Keratinocyte (primary cell): Measurements from ENCODE around the gene SMC1B. TPM values are rescaled to one million over a fixed set of nuclear protein-coding genes. Genes with fewer than 3 reads are reported as not detected.

Source experiments
- DNase-seq: peaks from one replicate; pipeline ENCODE4 v3.0.0-alpha.2; 2011; ENCODE audit warnings: low read depth, missing footprints, low spot score
- FAIRE-seq: peaks from 2 replicates; lab custom pipeline; 2011; peaks lifted over from hg19 to GRCh38; lab: Jason Lieb, UNC
- H2AFZ ChIP-seq: 2 replicates; pipeline ENCODE4 v1.6.0; 2012; ENCODE audit warnings: low read length, control low read depth, inconsistent platforms; ENCODE audit not compliant: control insufficient read depth
- H3K27ac ChIP-seq: 2 replicates; pipeline ENCODE4 v1.5.1; 2011; ENCODE audit warnings: low read length; ENCODE audit not compliant: control insufficient read depth, insufficient read depth
- H3K27me3 ChIP-seq: 3 replicates; pipeline ENCODE4 v1.6.0; 2011; ENCODE audit warnings: low read length; ENCODE audit not compliant: control insufficient read depth, insufficient read depth; ENCODE audit errors: extremely low read depth
- H3K36me3 ChIP-seq, 2 experiments: 2 replicates in 1 of 2; 3 replicates in 1 of 2; pipeline ENCODE4 v1.5.1; 2011; ENCODE audit warnings: low read length in 2 of 2, mild to moderate bottlenecking in 1 of 2; ENCODE audit not compliant: control insufficient read depth in 2 of 2, insufficient read depth in 2 of 2; ENCODE audit errors: extremely low read depth in 1 of 2
- H3K4me1 ChIP-seq: 3 replicates; pipeline ENCODE4 v1.5.1; 2011; ENCODE audit warnings: low read length; ENCODE audit not compliant: control insufficient read depth, insufficient read depth; ENCODE audit errors: extremely low read depth
- H3K4me2 ChIP-seq: 3 replicates; pipeline ENCODE4 v1.6.0; 2011; ENCODE audit warnings: low read depth, low read length; ENCODE audit not compliant: control insufficient read depth, insufficient read depth; ENCODE audit errors: extremely low read depth
- H3K4me3 ChIP-seq, 3 experiments: fragments of 200-600 bp in 1 of 3; sonication (generic) in 1 of 3; 2 replicates in 2 of 3; 3 replicates in 1 of 3; pipeline ENCODE4 v1.5.1; 2011 to 2016; ENCODE audit warnings: low read length in 3 of 3, mild to moderate bottlenecking in 3 of 3, control low read depth in 2 of 3, inconsistent platforms in 1 of 3, low read depth in 1 of 3, mixed read lengths in 1 of 3, mixed run types in 1 of 3, moderate library complexity in 1 of 3; ENCODE audit not compliant: control insufficient read depth in 2 of 3, insufficient read depth in 2 of 3; ENCODE audit errors: extremely low read depth in 1 of 3
- H3K79me2 ChIP-seq: 2 replicates; pipeline ENCODE4 v1.6.0; 2012; ENCODE audit warnings: low read length; ENCODE audit not compliant: control insufficient read depth, insufficient read depth
- H3K9ac ChIP-seq: 3 replicates; pipeline ENCODE4 v1.6.0; 2011; ENCODE audit warnings: low read length; ENCODE audit not compliant: control insufficient read depth, insufficient read depth; ENCODE audit errors: extremely low read depth
- H3K9me1 ChIP-seq: 3 replicates; pipeline ENCODE4 v1.6.0; 2011; ENCODE audit warnings: low read length; ENCODE audit not compliant: control insufficient read depth, insufficient read depth; ENCODE audit errors: extremely low read depth
- H3K9me3 ChIP-seq: 2 replicates; pipeline ENCODE4 v1.5.1; 2012; ENCODE audit warnings: low read depth, low read length; ENCODE audit not compliant: control insufficient read depth
- H4K20me1 ChIP-seq: 3 replicates; pipeline ENCODE4 v1.6.0; 2011; ENCODE audit warnings: low read length; ENCODE audit not compliant: control insufficient read depth, insufficient read depth; ENCODE audit errors: extremely low read depth
- CTCF ChIP-seq, 3 experiments: IDR thresholded peaks in 1 of 3; conservative IDR thresholded peaks in 1 of 3; optimal IDR thresholded peaks in 1 of 3; 2 replicates in 2 of 3; 3 replicates in 1 of 3; pipeline versions ENCODE3 to v1.5.1; 2011; ENCODE audit warnings: low read length in 3 of 3, mild to moderate bottlenecking in 3 of 3, moderate library complexity in 2 of 3, control low read depth in 1 of 3, inconsistent platforms in 1 of 3; ENCODE audit not compliant: insufficient read depth in 2 of 3; ENCODE audit errors: extremely low read depth in 1 of 3
- EZH2 ChIP-seq: IDR thresholded peaks from one replicate; pipeline ENCODE4 v1.6.1; 2012; ENCODE audit warnings: inconsistent platforms, mild to moderate bottlenecking, low read length, moderate library complexity
- dilution Hi-C: fragments of 300-500 bp; cut with MboI; formaldehyde crosslinking; loops from one replicate; pipeline ENCODE4 v1.7.0; 2020; ENCODE audit warnings: low sequenced_read_pairs; ENCODE audit not compliant: extremely low pct_ligation_motif_present
- polyA plus RNA-seq, 5 experiments: library from polyadenylated mRNA; depleted of rRNA in 3 of 5; stranded (reverse) in 3 of 5; stranded (forward) in 1 of 5; unstranded in 1 of 5; fragments of >200 nt; gene quantifications; 1 replicate in 1 of 5; 2 replicates in 3 of 5; 3 replicates in 1 of 5; pipeline versions ENCODE4 v1.2.1 to v1.2.3, GENCODE V29; 2011 to 2012; ENCODE audit warnings: missing spikeins in 2 of 5, low read depth in 1 of 5, low replicate concordance in 1 of 5

Gene SMC1B
- polyA plus RNA-seq, 1 donor (not counting 4 experiments of a cell fraction or from before 2014, with no cell fraction given), result not detected

DNA sequence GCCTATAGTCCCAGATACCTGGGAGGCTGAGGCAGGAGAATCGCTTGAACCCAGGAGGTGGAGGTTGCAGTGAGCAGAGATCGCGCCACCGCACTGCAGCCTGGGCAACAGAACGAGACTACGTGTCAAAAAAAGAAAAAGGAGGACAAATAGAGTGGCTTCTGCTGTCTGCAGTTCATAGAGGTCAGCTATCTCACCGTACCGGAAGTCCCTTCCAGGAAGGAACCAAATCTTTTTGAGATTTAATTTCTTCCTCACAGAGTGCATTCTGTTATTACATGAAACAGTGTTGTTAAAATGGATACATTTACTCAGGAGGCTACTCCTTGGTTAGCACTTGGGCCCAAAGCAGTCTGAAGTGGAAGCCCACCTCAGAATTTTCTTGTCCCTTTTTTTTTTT is 70.3 kb downstream of the SMC1B start:
- Histone ChIP-seq H3K4me1 (no peaks in the 10 kb centered on the region), H3K9me1 (no peaks in the 10 kb centered on the region), H3K27me3 (no peaks in the 10 kb centered on the region), H3K9ac (no peak overlapping the region), H4K20me1 (no peaks in the 10 kb centered on the region), H3K36me3 (peaks cover 5 to 8% of the 10 kb centered on the region in 2 experiments), H3K27ac (no peak overlapping the region), H3K4me3 (no peak overlapping the region), H2AFZ (no peak overlapping the region), H3K4me2 (no peak overlapping the region), H3K9me3 (no peaks in the 10 kb centered on the region), H3K79me2 (no peaks in the 10 kb centered on the region)
- TF ChIP-seq EZH2 (no peak), CTCF (optimal IDR thresholded peaks at IDR 0.05 in 1 of 3, IDR thresholded peaks at IDR 0.05 in 1 of 3, conservative IDR thresholded peaks at IDR 0.05 in 1 of 3; ENCODE audit: extremely low read depth in 1 of 3, insufficient read depth in 2 of 3, low read length in 3 of 3) (no peak)
- dilution Hi-C loops, result no loop called here
- FAIRE-seq (no peak), DNase-seq (no peak)

DNA sequence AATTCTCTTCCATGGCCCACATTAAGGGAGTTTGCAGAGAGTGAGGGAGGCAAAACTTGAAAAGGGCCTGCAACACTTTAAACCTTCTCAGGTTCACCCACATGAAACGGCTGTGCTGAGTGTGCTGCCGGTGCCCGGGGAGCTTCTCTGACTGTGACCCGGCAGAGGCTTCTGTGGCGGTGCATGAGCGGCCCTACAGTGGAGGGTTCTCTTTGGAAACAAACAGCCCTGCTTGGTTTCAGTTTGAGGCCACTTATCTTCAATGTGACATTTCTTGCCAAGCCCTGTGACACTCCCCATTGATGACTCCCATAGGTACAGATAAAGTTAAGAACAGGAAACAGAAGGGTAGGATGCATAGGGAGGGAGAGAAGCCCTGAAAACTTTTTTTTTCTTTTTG is 71.9 kb downstream of the SMC1B start:
- Histone ChIP-seq H4K20me1 (no peaks in the 10 kb centered on the region), H2AFZ (no peak overlapping the region), H3K27me3 (no peaks in the 10 kb centered on the region), H3K4me1 (no peaks in the 10 kb centered on the region), H3K27ac (no peak overlapping the region), H3K4me3 (no peak overlapping the region), H3K4me2 (no peak overlapping the region), H3K9me3 (no peaks in the 10 kb centered on the region), H3K79me2 (no peaks in the 10 kb centered on the region), H3K36me3 (peaks cover 14 to 16% of the 10 kb centered on the region in 2 experiments), H3K9ac (no peak overlapping the region), H3K9me1 (no peaks in the 10 kb centered on the region)
- dilution Hi-C loops, result no loop called here
- no peak for TF ChIP-seq EZH2
- FAIRE-seq (no peak), DNase-seq (no peak)

DNA sequence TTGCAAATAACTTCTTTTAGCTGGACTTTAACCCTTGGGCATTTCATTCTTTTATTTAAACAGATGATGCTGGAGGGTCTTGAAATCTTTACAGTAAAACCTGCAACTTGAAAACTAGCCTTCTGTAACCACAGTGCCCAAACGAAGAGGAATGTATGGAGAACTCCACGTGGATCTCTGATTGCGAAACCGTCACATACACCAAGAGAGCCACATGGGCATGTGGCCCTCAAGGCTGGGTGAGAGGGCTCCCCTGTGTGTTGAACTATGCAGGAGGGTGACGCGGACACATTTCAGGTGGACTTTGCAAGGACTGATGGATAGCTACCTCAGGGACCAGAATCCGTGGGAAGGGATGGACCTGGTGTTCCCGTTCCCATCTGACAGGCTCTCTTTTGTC is 73.1 kb downstream of the SMC1B start:
- Histone ChIP-seq H3K27ac (no peak overlapping the region), H3K9me3 (no peaks in the 10 kb centered on the region), H3K79me2 (no peaks in the 10 kb centered on the region), H3K4me1 (peaks cover 6% of the 10 kb centered on the region), H3K4me3 (no peak overlapping the region), H3K9ac (no peak overlapping the region), H3K4me2 (no peak overlapping the region), H3K36me3 (peaks cover 16 to 22% of the 10 kb centered on the region in 2 experiments), H4K20me1 (no peaks in the 10 kb centered on the region), H2AFZ (no peak overlapping the region), H3K27me3 (no peaks in the 10 kb centered on the region), H3K9me1 (no peaks in the 10 kb centered on the region)
- FAIRE-seq, result no peak
- DNase-seq, result no peak
- no peak for TF ChIP-seq EZH2
- TF ChIP-seq CTCF (optimal IDR thresholded peaks at IDR 0.05 in 1 of 3, IDR thresholded peaks at IDR 0.05 in 1 of 3, conservative IDR thresholded peaks at IDR 0.05 in 1 of 3; ENCODE audit: extremely low read depth in 1 of 3, insufficient read depth in 2 of 3, low read length in 3 of 3), result no peak
- dilution Hi-C loops, result no loop called here
